HepG2 (cell line): ENCODE measurements around the gene LRRC51. TPM values are rescaled to one million over a fixed set of nuclear protein-coding genes. Genes with fewer than 3 reads are reported as not detected.

Experiments
- ARHGAP35 ChIP-seq: sonication (generic); formaldehyde crosslinking; IDR thresholded peaks from 2 replicates; pipeline ENCODE4 v1.9.0; 2022; ENCODE audit warnings: mild to moderate bottlenecking, inconsistent platforms, moderate library complexity, missing genetic modification reagents, borderline replicate concordance
- BORCS8-MEF2B ChIP-seq: sonication (generic); formaldehyde crosslinking; IDR thresholded peaks from 2 replicates; pipeline ENCODE4 v1.8.0; 2022; ENCODE audit warnings: mild to moderate bottlenecking, missing genetic modification reagents
- DNMT3B ChIP-seq: conservative IDR thresholded peaks from 2 replicates; pipeline ENCODE4 v1.6.1; 2016; ENCODE audit warnings: missing biosample characterization, control low read depth
- HNF4G ChIP-seq, 2 experiments: sonication (generic) in 1 of 2; formaldehyde crosslinking in 1 of 2; IDR thresholded peaks; 2 replicates each; pipeline versions ENCODE4 v1.4.0 to v1.6.1; 2011 to 2020; ENCODE audit warnings: borderline replicate concordance in 2 of 2, low read depth in 2 of 2, mild to moderate bottlenecking in 2 of 2, low read length in 1 of 2, missing genetic modification reagents in 1 of 2, moderate library complexity in 1 of 2
- PAX8 ChIP-seq: sonication (generic); formaldehyde crosslinking; IDR thresholded peaks from 2 replicates; pipeline ENCODE4 v1.8.0; 2022; ENCODE audit warnings: mild to moderate bottlenecking, missing genetic modification reagents, borderline replicate concordance
- PHF5A ChIP-seq: IDR thresholded peaks from one replicate; pipeline ENCODE4 v1.6.1; 2018; ENCODE audit warnings: low read depth, missing genetic modification reagents; ENCODE audit not compliant: unreplicated experiment
- RAD21 ChIP-seq: fragments of 450-650 bp; formaldehyde crosslinking; IDR thresholded peaks from 2 replicates; pipeline ENCODE4 v1.5.0; 2020; ENCODE audit warnings: mild to moderate bottlenecking
- SKI ChIP-seq: fragments of 450-650 bp; IDR thresholded peaks from one replicate; pipeline ENCODE4 v1.6.1; 2018; ENCODE audit warnings: mild to moderate bottlenecking; ENCODE audit not compliant: partially characterized antibody
- SMC3 ChIP-seq: IDR thresholded peaks from 2 replicates; pipeline ENCODE4 v1.6.1; 2011; ENCODE audit warnings: low read length, improper control_type of control experiment
- STAG1 ChIP-seq: sonication (generic); formaldehyde crosslinking; IDR thresholded peaks from 2 replicates; pipeline ENCODE4 v1.4.0; 2020; ENCODE audit warnings: missing genetic modification reagents
- SYNCRIP ChIP-seq: fragments of 200-400 bp; formaldehyde crosslinking; IDR thresholded peaks from 2 replicates; pipeline ENCODE4 v1.6.1; 2018; ENCODE audit warnings: mild to moderate bottlenecking, low read depth, low read length; ENCODE audit not compliant: insufficient read depth
- TP53 ChIP-seq: sonication (generic); formaldehyde crosslinking; conservative IDR thresholded peaks from 2 replicates; pipeline ENCODE4 v1.4.0; 2020; ENCODE audit warnings: missing genetic modification reagents
- XRCC5 ChIP-seq: fragments of 200-400 bp; formaldehyde crosslinking; optimal IDR thresholded peaks from 2 replicates; pipeline ENCODE3; 2017; ENCODE audit warnings: mild to moderate bottlenecking, low read length
- YEATS2 ChIP-seq: sonication (generic); formaldehyde crosslinking; IDR thresholded peaks from 2 replicates; pipeline ENCODE4 v1.4.0; 2020; ENCODE audit warnings: missing genetic modification reagents, borderline replicate concordance
- ZNF430 ChIP-seq: sonication (generic); formaldehyde crosslinking; IDR thresholded peaks from 2 replicates; pipeline ENCODE4 v1.9.0; 2021; ENCODE audit warnings: mild to moderate bottlenecking, missing genetic modification reagents
- ZNF556 ChIP-seq: sonication (generic); formaldehyde crosslinking; IDR thresholded peaks from 2 replicates; pipeline ENCODE4 v1.4.0; 2020; ENCODE audit warnings: mild to moderate bottlenecking, missing genetic modification reagents, borderline replicate concordance
- ZNF569 ChIP-seq: sonication (generic); formaldehyde crosslinking; IDR thresholded peaks from 2 replicates; pipeline ENCODE4 v1.5.0; 2020; ENCODE audit warnings: mild to moderate bottlenecking, missing genetic modification reagents, moderate library complexity, borderline replicate concordance
- ZNF672 ChIP-seq: sonication (generic); formaldehyde crosslinking; IDR thresholded peaks from 2 replicates; pipeline ENCODE4 v1.8.1; 2022; ENCODE audit warnings: missing genetic modification reagents
- ZSCAN20 ChIP-seq: sonication (generic); formaldehyde crosslinking; IDR thresholded peaks from 2 replicates; pipeline ENCODE4 v1.4.0; 2020; ENCODE audit warnings: missing genetic modification reagents, mild to moderate bottlenecking, borderline replicate concordance
- polyA plus RNA-seq, 8 experiments: library from polyadenylated mRNA; depleted of rRNA in 3 of 8; stranded (reverse) in 7 of 8; unstranded in 1 of 8; fragments of >200 nt; fragmentation: Illumina TruSeq in 4 of 8; extraction: Trizol in 4 of 8; gene quantifications; 2 replicates each; pipeline versions ENCODE4 v1.2.1 to v1.2.3, GENCODE V29; 2011 to 2016; ENCODE audit warnings: low read depth in 4 of 8, missing spikeins in 1 of 8, mixed read lengths in 1 of 8; ENCODE audit not compliant: insufficient read depth in 1 of 8
- total RNA-seq, 5 experiments: library from RNA; depleted of rRNA; stranded (reverse); fragments of >200 nt; fragmentation: Illumina TruSeq; extraction: Trizol; gene quantifications; 2 replicates each; pipeline ENCODE4 v1.2.3, GENCODE V29; 2016; ENCODE audit warnings: low read depth in 1 of 5
- TF ChIP-seq, protein P1 (sequence below): sonication (generic); formaldehyde crosslinking; IDR thresholded peaks from 2 replicates; pipeline ENCODE4 v1.4.0; 2020; ENCODE audit warnings: missing genetic modification reagents, borderline replicate concordance
- TF ChIP-seq, protein P2 (sequence below): sonication (generic); formaldehyde crosslinking; IDR thresholded peaks from 2 replicates; pipeline ENCODE4 v1.8.1; 2023; ENCODE audit warnings: mild to moderate bottlenecking, missing genetic modification reagents
- TF ChIP-seq, protein P3 (sequence below): sonication (generic); formaldehyde crosslinking; conservative IDR thresholded peaks from 2 replicates; pipeline ENCODE4 v1.8.1; 2023; ENCODE audit warnings: missing genetic modification reagents
- TF ChIP-seq, protein P4 (sequence below): IDR thresholded peaks from 2 replicates; pipeline ENCODE4 v1.6.1; 2012; ENCODE audit warnings: low read depth, low read length, improper control_type of control experiment

Gene LRRC51
- total and polyA plus RNA-seq, 2 of the 13 experiments (the other 11 are each of a cell fraction or from before 2014, with no cell fraction given), result 5.3 to 6.0 TPM

DNA sequence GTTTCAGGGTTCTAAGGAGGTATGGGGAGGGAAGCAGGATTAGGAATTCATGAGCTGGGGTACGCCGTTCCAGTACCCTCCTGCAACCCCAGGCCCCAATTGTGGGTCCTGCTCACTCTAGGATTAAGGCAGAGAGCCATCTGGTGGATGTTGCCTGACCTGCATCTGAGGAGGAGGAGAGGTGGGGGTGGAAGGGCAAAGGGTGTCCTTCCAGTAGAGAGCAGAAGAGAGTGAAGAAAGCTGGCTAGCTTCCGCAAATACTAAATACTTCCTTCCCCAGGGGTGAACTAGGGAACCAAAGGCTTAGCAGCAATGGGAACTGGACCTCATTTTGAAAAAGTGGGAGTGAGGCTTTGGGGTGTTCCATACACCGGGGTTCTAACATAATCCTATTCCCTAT lies 10.6 kb downstream of the LRRC51 start (continued):
- TF ChIP-seq, protein P1, sequence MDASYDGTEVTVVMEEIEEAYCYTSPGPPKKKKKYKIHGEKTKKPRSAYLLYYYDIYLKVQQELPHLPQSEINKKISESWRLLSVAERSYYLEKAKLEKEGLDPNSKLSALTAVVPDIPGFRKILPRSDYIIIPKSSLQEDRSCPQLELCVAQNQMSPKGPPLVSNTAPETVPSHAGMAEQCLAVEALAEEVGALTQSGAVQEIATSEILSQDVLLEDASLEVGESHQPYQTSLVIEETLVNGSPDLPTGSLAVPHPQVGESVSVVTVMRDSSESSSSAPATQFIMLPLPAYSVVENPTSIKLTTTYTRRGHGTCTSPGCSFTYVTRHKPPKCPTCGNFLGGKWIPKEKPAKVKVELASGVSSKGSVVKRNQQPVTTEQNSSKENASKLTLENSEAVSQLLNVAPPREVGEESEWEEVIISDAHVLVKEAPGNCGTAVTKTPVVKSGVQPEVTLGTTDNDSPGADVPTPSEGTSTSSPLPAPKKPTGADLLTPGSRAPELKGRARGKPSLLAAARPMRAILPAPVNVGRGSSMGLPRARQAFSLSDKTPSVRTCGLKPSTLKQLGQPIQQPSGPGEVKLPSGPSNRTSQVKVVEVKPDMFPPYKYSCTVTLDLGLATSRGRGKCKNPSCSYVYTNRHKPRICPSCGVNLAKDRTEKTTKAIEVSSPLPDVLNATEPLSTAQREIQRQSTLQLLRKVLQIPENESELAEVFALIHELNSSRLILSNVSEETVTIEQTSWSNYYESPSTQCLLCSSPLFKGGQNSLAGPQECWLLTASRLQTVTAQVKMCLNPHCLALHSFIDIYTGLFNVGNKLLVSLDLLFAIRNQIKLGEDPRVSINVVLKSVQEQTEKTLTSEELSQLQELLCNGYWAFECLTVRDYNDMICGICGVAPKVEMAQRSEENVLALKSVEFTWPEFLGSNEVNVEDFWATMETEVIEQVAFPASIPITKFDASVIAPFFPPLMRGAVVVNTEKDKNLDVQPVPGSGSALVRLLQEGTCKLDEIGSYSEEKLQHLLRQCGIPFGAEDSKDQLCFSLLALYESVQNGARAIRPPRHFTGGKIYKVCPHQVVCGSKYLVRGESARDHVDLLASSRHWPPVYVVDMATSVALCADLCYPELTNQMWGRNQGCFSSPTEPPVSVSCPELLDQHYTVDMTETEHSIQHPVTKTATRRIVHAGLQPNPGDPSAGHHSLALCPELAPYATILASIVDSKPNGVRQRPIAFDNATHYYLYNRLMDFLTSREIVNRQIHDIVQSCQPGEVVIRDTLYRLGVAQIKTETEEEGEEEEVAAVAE (CRISPR knock-in tag), result no peak
- TF ChIP-seq PHF5A, result peak; percentile 37
- TF ChIP-seq DNMT3B (CRISPR knock-in tag), result no peak
- TF ChIP-seq, protein P2, sequence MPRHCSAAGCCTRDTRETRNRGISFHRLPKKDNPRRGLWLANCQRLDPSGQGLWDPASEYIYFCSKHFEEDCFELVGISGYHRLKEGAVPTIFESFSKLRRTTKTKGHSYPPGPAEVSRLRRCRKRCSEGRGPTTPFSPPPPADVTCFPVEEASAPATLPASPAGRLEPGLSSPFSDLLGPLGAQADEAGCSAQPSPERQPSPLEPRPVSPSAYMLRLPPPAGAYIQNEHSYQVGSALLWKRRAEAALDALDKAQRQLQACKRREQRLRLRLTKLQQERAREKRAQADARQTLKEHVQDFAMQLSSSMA, result no peak
- TF ChIP-seq ZNF430 (CRISPR knock-in tag), result no peak
- TF ChIP-seq SMC3, result peak; percentile 91
- no peak for TF ChIP-seq ZSCAN20 (CRISPR knock-in tag)
- no peak for TF ChIP-seq HNF4G (IDR thresholded peaks at IDR 0.05; ENCODE audit: borderline replicate concordance, low read depth, low read length)
- no peak for TF ChIP-seq HNF4G (CRISPR knock-in tag; IDR thresholded peaks at IDR 0.05; ENCODE audit: borderline replicate concordance, low read depth)
- TF ChIP-seq, protein P3, sequence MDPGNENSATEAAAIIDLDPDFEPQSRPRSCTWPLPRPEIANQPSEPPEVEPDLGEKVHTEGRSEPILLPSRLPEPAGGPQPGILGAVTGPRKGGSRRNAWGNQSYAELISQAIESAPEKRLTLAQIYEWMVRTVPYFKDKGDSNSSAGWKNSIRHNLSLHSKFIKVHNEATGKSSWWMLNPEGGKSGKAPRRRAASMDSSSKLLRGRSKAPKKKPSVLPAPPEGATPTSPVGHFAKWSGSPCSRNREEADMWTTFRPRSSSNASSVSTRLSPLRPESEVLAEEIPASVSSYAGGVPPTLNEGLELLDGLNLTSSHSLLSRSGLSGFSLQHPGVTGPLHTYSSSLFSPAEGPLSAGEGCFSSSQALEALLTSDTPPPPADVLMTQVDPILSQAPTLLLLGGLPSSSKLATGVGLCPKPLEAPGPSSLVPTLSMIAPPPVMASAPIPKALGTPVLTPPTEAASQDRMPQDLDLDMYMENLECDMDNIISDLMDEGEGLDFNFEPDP (CRISPR knock-in tag), result no peak
- TF ChIP-seq SYNCRIP, result no peak
- TF ChIP-seq ARHGAP35 (CRISPR knock-in tag), result 0 out of 2 replicates have a peak, but pooled peaks have one; percentile 37
- TF ChIP-seq RAD21 (CRISPR knock-in tag), result peak; percentile 58
- TF ChIP-seq STAG1, result peak; percentile 74
- TF ChIP-seq SKI, result no peak
- TF ChIP-seq, protein P4, sequence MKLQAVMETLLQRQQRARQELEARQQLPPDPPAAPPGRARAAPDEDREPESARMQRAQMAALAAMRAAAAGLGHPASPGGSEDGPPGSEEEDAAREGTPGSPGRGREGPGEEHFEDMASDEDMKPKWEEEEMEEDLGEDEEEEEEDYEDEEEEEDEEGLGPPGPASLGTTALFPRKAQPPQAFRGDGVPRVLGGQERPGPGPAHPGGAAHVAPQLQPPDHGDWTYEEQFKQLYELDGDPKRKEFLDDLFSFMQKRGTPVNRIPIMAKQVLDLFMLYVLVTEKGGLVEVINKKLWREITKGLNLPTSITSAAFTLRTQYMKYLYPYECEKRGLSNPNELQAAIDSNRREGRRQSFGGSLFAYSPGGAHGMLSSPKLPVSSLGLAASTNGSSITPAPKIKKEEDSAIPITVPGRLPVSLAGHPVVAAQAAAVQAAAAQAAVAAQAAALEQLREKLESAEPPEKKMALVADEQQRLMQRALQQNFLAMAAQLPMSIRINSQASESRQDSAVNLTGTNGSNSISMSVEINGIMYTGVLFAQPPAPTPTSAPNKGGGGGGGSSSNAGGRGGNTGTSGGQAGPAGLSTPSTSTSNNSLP, result no peak
- TF ChIP-seq XRCC5, result peak; percentile 75
- no peak for TF ChIP-seq PAX8
- 0 out of 2 replicates have a peak, but pooled peaks have one; percentile 34 for TF ChIP-seq BORCS8-MEF2B (CRISPR knock-in tag)
- TF ChIP-seq ZNF672 (CRISPR knock-in tag), result no peak
- no peak for TF ChIP-seq TP53
- TF ChIP-seq YEATS2 (CRISPR knock-in tag), result no peak
- TF ChIP-seq ZNF569 (CRISPR knock-in tag), result no peak
- TF ChIP-seq ZNF556, result no peak
